SK-N-DZ (cell line): Measurements from ENCODE around the gene CATSPERD.
A peak's percentile ranks its signal among the peaks of the same experiment; 100 is the strongest.

Experiments
- DNase-seq: peaks from one replicate; pipeline ENCODE4 v3.0.0-alpha.2; 2015; ENCODE audit warnings: low spot score

The CATSPERD gene

DNA sequence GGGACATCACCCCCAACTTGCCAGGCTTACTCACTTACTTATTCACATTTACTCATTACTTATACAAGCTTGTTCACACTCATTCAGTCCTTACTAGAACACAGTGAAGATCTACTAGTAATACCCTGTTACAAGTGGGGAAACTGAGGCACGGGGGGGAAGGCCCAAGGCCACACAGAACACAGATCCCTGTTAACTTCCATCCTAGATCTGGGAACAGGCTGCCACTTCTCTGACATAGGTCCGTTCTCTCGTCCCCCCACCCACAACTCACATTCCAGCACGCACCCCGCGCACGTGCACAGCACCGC is 83.0 kb downstream of the CATSPERD start:
- no peak for DNase-seq

DNA sequence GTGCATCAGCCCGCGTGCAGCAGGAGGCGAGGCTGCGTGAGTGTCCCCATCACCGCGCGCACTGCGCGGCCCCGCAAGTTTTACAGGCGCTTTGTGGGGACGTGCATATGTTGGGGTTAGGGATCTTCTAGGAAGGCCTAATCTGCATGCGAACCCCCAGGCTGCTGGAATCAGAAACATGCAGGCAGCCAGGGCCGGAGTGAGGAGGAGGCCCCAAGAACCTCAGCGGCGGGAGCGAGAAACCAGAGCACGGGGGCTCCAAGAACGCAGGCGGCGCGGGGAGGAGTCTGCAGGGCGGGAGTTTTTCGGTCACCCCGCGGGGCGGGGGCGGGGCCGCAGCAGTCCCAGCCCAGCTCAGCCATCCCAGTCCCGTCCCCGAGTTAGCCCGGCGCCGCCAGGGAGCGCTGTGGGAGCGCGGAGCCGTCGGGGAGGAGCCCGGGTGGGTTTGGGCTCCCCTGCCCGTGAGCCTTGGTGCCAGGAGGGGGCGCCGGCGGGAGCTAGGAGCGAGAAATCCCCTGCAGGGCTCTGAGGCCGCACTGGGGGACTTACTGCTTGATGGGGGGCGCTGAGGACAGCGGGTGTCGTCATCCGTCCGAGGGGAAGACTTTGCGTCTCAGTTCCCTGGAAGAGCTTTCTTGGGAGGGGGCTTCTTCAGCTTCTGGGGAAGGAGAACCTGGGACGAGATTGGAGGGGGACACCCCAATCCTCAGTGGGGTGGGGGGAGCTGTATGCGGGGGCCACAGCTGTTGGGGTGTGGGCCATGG is 83.5 kb downstream of the CATSPERD start:
- DNase-seq: peak; percentile 87

DNA sequence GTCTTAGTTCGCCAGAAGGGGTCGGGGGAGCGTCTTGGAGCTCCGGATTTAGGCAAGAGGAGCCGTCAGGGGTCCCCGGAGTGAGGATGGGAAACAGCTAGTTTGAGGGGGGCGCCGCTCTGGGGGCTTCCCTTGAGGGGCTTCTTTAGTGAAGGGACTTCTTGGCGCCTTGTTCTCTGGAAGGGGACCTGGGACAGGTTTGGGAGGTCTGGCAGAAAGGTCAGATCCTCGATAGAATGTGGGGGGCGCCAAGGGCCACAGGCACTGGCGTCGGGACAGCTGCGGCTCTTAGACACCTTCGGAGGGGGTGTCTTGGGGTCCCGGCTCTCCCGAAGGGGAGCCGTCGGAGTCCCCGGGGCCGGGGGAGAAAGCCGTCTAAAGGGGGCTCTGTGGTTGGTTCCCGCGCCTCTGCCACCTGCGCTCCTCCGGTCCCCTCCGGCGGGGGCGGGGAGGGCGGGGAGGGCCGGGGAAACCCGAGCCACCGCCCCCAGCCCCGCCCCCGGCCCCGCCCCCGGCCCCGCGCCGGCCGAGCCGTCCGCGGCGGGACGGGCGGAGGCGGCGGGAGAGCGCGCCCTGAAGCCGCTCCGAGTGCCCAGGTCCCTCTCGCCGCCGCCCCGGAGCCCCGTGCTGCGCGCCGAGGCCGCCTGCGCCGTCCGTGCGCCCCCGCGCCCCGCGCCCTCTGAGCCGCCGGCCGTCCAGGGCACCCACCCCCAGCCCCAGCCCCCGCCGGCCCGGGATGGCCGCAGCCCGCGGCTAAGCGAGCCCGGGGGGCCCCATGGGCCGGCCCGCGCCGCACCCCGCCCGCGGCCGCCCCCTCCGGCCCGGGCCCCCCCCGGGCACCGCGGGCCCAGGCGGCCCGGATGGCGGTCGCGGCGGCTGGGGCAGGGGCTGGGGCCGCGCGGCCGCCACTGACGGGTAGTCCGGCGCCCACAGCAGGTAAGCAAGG is 84.4 kb downstream of the CATSPERD start, which contains the start of gene NRTN:
Gene NRTN, plus strand, starts transcription at position 552 of the 946 bp plus-strand sequence. CDS start 19,099 bp downstream, outside the sequence.
- DNase-seq: no peak

DNA sequence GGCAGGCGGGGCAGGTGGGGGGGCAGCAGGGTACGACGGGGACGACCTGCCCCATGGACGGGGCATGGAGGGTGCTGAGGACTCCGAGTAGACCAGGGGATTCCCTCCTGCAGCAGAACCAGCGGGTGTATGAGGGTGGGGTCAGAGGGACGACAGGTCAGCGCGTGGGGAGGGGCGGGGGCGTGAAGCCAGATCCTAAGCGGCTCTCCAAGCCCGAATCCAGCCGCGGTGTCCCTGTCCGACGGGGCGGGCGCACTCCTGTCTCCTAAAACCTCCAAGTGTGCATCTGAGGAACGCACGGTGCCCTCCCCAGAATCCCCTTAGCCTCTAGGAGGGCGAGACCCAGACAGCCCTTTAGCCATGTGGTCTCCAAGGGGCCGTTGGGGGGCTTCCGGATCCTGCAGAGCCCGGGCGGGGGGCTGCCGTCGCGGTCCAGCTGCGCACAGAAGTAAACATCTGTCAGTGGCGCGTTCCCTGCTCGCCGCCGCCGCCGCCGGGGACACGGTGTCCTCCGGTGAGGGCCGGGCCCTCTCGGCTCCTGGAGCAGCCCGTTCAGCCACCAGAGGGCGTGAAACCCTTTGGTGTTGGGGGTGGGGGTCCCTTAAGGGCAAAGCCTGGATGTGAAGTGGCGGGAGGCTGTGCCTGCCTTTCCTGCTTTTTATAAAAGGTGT is 85.2 kb downstream of the CATSPERD start:
- DNase-seq: peak; percentile 64

DNA sequence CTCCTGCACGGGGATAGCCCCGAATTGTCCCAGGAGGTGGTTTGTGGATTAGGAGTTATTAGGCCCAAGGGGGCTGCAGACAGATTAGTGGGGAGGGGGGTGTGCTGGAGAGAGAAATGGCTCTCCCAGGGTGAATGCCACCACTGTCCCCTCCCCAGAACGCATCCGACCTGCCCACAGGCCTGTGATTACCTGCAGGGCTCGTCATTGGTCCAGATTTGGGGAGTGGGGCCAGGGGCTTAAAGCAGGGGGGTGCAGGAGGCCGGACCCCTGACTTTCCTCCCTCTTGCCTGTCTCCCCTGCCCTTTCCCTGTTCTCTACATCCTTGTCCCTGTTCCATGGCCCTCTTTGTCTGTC is 85.7 kb downstream of the CATSPERD start:
- DNase-seq: no peak

DNA sequence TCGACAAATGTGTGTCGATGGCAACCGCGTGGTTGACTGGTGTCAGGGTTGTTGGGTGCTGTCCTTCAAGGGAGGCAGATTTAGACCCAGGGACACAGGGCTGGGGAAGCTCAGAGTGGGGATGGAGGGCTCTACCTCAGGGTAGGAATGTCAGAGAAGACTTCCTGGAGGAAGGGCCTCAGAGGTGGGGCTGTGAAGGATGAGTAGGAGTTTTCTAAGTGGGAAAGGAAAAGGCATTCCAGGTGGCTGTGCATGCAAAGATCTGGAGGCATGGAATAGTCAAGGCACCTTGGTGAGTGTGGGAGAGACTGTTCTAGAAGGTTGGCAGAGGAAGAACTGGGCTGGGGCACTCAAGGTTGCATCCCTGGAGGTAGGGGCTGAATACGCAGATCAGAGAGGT is 86.5 kb downstream of the CATSPERD start:
- no peak for DNase-seq

DNA sequence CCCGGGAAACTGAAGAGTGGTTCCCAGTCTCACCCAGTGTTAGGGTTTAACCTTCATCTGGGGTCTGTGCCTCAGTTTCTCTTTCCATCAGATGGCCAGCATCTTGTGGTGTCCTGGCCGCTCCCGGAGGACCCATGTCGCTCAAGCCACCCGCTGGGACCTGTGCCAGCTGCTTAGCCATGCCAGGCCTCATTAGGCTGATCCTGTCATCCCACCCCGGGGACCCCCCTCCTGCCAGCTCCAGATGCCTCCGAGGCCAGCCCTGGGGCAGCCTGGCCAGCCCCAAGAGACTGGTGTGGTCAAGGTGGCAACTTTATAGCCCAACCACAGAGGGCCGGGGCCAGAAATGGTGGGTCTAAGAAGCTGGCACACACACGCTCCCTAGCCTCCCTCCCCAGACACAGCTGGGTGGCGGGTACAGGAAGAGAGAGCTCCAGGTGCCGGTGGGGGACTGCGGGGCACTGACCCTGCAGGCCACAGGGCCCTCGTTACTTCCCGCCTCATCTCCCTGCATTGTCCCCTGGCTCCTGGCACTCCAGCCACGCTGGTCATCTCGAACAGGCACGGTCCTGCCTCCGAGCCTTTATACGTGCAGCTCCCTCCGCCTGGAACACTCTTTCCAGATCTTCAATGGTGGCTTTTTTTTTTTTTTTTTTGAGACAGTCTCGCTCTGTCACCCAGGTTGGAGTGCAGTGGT is 87.8 kb downstream of the CATSPERD start:
- no peak for DNase-seq

DNA sequence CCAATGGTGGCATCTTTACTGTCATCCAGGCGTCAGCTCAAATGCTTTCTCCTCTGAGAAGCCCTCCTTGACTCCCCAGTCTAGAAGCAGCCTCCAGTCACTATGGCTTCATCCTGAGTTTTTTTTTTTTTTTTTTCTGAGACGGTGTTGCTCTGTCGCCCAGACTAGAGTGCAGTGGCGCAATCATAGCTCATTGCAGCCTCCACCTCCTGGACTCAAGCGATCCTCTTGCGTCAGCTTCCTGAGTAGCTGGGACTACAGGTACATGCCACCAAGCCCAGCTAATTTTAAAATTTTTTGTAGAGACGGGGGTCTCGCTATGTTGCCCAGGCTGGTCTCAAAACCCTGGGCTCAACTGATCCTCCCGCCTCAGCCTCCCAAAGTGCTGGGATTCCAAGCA is 88.6 kb downstream of the CATSPERD start:
- DNase-seq: no peak

DNA sequence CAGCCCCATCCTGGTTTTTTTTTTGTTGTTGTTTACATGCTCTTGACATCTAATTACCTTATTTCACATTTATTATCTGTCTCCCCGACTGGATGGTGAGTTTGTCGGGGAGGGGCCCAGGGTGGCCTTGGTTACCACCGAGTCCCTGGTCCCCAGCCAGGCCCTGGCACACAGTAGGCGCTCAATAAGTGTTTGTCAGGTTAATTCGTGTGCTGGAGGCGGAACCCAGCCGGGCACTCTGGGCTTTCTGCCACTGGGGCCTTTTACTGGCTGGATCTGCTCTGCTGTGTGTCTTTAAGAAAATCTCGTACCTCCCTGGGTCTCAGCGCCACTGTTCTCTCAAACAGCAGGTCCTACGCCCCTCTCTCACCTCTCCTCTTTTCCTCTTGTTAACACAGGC is 89.0 kb downstream of the CATSPERD start:
- no peak for DNase-seq

DNA sequence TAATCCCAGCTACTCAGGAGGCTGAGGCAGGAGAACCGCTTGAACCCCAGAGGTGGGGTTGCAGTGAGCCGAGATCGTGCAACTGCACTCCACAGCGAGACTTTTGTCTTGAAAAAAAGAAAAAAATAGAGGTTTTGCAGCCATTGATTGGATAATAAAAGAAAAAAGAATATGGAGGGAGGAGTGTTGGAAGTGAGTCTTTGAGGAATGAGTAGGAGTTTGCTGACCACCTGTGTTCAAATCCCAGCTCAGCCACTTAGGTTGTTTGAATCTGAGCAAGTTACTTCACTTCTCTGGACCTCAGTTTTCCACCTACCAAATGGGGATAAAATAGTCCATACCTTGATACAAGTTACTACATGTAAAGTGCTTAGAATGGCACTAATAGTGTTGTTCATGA is 90.7 kb downstream of the CATSPERD start:
- DNase-seq: no peak

DNA sequence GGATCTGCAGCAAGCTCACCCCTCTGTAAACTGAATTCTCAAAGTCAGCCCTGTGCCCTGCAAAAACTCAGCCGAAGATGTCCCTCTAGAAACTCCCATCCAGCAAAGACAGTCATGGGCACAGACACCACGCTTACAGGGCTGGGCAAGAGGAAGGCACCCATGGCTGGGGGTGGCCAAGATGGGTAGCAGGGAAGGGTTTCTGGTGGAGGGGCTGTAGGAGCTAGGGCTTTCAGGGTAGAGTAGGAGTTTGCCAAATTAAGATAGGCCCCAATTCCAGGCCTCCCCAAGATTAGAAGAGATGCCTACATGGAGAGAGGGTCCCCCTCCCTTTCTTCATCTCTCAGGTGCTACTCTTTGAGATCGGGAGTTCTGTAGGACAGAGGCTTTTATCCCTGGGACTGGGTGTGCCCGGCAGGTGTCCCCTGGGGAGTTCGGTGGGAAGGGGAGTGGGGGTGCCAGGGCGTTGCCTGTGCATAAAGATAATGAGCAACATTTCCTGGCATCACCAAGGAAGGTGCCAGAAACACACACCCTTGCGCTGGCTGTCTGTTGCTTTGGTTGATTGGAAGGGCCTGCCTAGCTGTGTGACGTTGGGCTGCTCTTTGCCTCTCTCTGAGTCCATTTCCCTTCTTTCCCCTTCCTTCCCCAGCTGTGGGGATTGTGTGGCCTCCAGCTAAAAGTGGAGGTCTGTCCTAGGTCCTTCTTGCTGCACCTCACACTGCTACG is 93.8 kb downstream of the CATSPERD start:
- no peak for DNase-seq

DNA sequence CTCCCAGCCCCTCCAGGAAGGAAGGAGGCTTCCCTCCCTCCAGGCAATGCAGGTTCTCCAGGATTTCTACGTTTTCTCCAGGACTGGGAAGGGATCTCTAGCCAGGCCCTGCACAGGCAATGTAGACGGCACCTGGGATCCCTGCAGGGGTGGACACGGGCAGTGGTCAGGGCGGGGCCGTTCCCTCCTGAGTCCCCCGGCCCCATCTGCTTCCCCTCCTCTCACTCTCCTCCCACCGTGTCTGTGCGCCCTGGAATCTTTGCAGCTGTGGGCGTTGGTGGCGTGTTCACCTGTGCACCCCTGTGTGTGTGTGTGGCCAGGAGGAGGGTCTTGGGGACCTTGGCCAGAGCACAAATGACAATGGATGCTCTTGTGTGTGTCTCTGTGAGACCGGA is 94.4 kb downstream of the CATSPERD start:
- no peak for DNase-seq

DNA sequence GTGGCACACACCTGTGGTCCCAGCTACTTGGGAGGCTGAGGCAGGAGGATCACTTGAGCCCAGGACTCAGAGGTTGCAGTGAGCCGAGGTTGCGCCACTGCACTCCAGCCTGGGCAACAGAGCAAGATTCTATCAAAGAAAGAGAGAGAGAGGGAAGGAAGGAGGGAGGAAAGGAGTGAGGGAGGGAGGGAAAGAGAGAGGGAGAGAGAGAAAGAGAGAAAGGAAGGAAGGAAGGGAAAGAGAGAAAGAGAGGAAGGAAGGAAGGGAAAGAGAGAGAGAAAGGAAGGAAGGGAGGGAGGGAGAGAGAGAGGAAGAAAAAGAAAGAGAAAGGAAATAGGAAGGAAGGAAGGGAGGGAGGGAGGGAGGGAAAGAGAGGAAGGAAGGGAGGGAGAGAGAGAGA is 96.8 kb downstream of the CATSPERD start:
- DNase-seq: no peak

DNA sequence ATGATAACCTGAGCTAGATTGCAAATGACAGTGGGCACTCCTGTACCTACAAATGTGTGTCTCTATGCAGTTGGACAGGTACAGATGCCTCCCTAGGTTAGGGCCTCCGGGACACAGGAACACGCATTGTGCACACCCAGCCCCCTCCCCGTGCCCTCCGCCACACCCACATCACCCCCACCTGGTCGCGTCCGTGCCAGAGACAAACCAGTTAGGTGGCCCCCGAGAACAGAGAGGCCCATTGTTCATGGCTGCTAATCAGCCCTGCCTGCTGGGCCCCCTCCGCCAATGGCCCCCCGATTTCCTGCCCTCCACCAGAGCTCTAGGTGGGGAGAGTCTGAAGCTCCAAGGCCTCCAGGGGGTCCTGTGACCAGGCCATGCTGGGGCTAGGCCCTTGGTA is 98.2 kb downstream of the CATSPERD start:
- no peak for DNase-seq

DNA sequence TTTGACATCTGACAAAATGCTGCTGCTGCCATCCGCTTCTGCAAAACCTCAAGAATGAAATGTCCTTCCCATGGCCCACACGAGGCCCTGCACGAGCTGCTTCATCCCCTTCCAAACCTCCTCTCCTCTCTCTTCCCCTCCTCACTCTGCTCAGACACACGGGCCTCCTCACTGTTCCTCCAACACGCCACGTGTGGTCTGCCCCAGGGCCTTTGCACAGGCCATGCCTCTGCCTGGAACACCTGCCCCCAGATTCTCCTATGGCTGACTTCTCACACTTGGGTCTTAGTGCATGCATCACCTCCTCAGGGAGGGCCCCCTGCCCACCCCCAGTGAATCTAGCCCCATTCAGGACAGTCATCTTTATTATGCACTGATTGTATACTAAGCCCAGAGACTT is 100.3 kb downstream of the CATSPERD start:
- no peak for DNase-seq

DNA sequence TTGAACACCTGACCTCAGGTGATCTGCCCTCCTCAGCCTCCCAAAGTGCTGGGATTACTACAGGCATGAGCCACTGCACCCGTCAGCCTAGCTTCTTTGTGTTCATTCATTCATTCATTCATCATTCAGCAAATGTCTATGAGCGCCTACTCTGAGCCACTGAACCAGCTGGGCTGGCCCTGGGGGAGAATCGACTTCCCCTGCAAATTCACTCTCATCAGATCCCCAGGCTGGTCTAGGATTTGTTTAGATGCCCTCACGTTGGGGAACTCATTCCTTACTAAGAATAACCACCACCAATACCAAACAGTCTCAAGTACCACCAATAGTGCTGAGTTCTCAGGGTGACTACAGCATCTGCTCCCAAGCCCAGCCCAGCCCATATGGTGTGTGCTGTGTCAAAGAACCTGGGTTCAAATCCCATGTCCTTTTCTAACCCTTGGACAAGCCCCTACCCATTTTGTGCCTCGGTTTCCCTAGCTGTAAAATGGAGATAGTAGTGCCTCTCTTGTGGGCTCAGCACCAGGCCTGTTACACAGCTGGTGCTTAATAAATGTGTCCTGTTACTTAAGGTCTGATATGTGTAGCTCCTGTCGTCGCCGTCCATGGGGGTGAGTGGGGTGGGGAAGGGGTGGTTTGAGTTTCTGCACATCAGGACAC is 101.2 kb downstream of the CATSPERD start:
- DNase-seq: no peak

DNA sequence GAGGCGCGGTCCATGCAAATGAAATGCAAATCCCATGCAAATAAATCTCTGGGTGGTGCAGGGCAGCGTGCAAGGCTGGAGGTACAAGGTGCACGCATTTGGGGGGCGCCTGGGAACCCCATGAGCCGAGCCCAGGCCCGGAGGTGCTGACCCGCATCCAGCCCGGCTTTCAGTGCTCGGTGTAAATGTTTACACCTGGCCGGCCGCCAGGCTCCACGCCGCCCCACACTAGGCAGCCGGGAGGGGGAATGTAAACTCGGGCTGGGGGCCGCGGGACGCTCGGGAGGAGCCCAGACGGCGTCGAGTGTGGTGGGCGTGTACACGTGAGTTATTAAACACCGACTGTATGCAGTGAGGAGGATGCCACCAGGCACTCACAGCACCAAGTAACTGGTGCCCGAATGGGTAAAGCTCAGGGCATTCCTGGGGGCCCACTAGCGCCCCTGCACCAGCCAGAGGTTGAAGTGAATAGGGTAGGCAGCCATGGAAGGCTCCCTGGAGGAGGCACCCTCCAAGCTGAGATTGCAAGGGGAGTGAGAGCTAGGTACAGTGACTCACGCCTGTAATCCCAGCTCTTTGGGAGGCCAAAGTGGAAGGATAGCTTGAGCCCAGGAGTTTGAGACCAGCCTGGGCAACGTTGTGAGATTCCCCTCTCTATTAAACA is 101.9 kb downstream of the CATSPERD start:
- no peak for DNase-seq

DNA sequence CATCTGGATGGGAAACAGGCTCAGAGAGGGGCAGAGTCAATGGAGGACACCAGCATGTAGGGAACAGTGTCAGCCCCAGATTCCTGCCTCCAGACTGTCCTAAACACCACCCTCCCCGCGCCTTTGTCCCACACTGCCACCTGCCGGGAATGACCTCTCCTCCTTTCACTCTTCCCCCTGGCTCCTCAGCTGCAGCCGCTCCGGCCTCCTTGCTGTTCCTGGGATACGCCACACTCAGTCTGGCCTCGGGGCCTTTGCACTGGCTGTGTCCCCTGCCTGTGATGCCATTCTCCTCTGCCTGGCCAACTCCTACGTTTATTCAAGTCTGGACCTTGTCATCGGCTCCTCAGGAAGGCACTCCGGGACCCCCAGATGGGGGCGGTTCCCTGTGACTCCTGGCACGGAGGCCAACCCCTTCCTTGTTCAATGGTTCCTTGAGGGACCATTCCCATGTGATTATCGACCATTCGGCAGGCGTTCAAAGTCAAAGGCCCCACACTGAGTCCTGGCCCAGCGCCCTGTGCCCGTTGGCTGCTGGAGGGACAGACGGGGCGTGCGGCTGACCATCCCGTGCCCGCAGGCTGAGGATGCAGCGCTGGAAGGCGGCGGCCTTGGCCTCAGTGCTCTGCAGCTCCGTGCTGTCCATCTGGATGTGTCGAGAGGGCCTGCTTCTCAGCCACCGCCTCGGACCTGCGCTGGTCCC is 103.3 kb downstream of the CATSPERD start:
- peak; percentile 52 for DNase-seq

DNA sequence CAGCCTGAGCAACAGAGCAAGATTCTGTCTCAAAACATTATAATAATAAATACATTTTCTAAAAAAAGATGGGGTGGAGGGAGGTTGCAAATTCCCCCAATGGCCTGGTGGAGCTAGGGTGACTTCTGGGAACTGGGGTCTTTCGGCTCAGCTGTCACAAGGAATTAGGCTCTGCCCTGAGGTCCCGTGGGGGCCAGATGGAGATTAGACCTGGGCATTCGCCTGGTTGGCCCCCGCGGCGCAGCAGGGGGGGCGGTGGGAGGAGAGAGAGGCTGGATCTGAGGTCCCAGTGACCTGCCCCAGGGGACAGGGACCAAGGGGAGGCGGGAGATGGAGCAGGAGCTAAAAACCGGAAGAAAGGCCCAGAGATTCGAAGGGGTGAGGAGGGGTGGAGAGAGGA is 104.3 kb downstream of the CATSPERD start:
- no peak for DNase-seq
